ENCODE data around the gene HMGA1.
"Not testable (repeated sequence)": the region's sequence is repeated elsewhere in the genome, so short reads cannot be mapped to it uniquely, and the experiment has no call there.

HMGA1 gene

GRCh38 chr6:34260576-34261267, 24.0 kb downstream of the HMGA1 start:
- DNase-seq (ENCODE audit: low read depth in 2 of 2), result no peak

GRCh38 chr6:34263484-34263883, 26.8 kb downstream of the HMGA1 start:
- not testable (repeated sequence) for DNase-seq (ENCODE audit: low read depth in 2 of 2)

GRCh38 chr6:34267746-34268145, 31.1 kb downstream of the HMGA1 start:
- DNase-seq (ENCODE audit: low read depth in 2 of 2), result no peak

- DNase-seq (ENCODE audit: low read depth in 2 of 2), result not testable (repeated sequence)
Observed at GRCh38 chr6:34269132-34269531, 32.5 kb downstream of the HMGA1 start.

- DNase-seq (ENCODE audit: low read depth in 2 of 2), result not testable (repeated sequence)
Observed at GRCh38 chr6:34269658-34270341, 33.1 kb downstream of the HMGA1 start.

GRCh38 chr6:34272013-34272926, 35.6 kb downstream of the HMGA1 start:
- no peak for DNase-seq (ENCODE audit: low read depth in 2 of 2)

GRCh38 chr6:34273242-34273805, 36.7 kb downstream of the HMGA1 start:
- no peak for DNase-seq (ENCODE audit: low read depth in 2 of 2)

GRCh38 chr6:34274129-34274528, 37.5 kb downstream of the HMGA1 start:
- no peak for DNase-seq (ENCODE audit: low read depth in 2 of 2)

GRCh38 chr6:34275128-34275804, 38.6 kb downstream of the HMGA1 start:
- DNase-seq (ENCODE audit: low read depth in 2 of 2), result no peak

- DNase-seq (ENCODE audit: low read depth in 2 of 2), result no peak
Observed at GRCh38 chr6:34276191-34276590, 39.5 kb downstream of the HMGA1 start.

- no peak for DNase-seq (ENCODE audit: low read depth in 2 of 2)
Observed at GRCh38 chr6:34276881-34277762, 40.4 kb downstream of the HMGA1 start.

GRCh38 chr6:34277763-34278112, 41.1 kb downstream of the HMGA1 start:
- no peak for DNase-seq (ENCODE audit: low read depth in 2 of 2)

- no peak for DNase-seq (ENCODE audit: low read depth in 2 of 2)
Observed at GRCh38 chr6:34278833-34279232, 42.2 kb downstream of the HMGA1 start.

GRCh38 chr6:34280216-34280615, 43.5 kb downstream of the HMGA1 start:
- no peak for DNase-seq (ENCODE audit: low read depth in 2 of 2)

GRCh38 chr6:34281702-34282334, 45.1 kb downstream of the HMGA1 start:
- no peak for DNase-seq (ENCODE audit: low read depth in 2 of 2)

GRCh38 chr6:34284563-34285447, 48.1 kb downstream of the HMGA1 start:
- DNase-seq (ENCODE audit: low read depth in 2 of 2), result no peak

GRCh38 chr6:34285448-34286164, 48.9 kb downstream of the HMGA1 start:
- no peak for DNase-seq (ENCODE audit: low read depth in 2 of 2)

- DNase-seq (ENCODE audit: low read depth in 2 of 2), result no peak
Observed at GRCh38 chr6:34288581-34288980, 51.9 kb downstream of the HMGA1 start.
